ENCODE results near the gene SENP7.

GRCh38 chr3:101413656-101414055 is 99.4 kb downstream of the SENP7 start:
- TF ChIP-seq, protein P1, sequence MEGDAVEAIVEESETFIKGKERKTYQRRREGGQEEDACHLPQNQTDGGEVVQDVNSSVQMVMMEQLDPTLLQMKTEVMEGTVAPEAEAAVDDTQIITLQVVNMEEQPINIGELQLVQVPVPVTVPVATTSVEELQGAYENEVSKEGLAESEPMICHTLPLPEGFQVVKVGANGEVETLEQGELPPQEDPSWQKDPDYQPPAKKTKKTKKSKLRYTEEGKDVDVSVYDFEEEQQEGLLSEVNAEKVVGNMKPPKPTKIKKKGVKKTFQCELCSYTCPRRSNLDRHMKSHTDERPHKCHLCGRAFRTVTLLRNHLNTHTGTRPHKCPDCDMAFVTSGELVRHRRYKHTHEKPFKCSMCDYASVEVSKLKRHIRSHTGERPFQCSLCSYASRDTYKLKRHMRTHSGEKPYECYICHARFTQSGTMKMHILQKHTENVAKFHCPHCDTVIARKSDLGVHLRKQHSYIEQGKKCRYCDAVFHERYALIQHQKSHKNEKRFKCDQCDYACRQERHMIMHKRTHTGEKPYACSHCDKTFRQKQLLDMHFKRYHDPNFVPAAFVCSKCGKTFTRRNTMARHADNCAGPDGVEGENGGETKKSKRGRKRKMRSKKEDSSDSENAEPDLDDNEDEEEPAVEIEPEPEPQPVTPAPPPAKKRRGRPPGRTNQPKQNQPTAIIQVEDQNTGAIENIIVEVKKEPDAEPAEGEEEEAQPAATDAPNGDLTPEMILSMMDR (conservative IDR thresholded peaks at IDR 0.05; ENCODE audit: low read depth in 2 of 2) = no peak
- TF ChIP-seq POLR2AphosphoS5 (IDR thresholded peaks at IDR 0.05; ENCODE audit: low read depth) (no peak), JUNB (IDR thresholded peaks at IDR 0.05; ENCODE audit: unreplicated experiment) (no peak)
- TF ChIP-seq, protein P2, sequence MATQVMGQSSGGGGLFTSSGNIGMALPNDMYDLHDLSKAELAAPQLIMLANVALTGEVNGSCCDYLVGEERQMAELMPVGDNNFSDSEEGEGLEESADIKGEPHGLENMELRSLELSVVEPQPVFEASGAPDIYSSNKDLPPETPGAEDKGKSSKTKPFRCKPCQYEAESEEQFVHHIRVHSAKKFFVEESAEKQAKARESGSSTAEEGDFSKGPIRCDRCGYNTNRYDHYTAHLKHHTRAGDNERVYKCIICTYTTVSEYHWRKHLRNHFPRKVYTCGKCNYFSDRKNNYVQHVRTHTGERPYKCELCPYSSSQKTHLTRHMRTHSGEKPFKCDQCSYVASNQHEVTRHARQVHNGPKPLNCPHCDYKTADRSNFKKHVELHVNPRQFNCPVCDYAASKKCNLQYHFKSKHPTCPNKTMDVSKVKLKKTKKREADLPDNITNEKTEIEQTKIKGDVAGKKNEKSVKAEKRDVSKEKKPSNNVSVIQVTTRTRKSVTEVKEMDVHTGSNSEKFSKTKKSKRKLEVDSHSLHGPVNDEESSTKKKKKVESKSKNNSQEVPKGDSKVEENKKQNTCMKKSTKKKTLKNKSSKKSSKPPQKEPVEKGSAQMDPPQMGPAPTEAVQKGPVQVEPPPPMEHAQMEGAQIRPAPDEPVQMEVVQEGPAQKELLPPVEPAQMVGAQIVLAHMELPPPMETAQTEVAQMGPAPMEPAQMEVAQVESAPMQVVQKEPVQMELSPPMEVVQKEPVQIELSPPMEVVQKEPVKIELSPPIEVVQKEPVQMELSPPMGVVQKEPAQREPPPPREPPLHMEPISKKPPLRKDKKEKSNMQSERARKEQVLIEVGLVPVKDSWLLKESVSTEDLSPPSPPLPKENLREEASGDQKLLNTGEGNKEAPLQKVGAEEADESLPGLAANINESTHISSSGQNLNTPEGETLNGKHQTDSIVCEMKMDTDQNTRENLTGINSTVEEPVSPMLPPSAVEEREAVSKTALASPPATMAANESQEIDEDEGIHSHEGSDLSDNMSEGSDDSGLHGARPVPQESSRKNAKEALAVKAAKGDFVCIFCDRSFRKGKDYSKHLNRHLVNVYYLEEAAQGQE (IDR thresholded peaks at IDR 0.05; ENCODE audit: unreplicated experiment) = no peak
